ENCODE measurements around the gene SMC5.
"Not testable (repeated sequence)": the region's sequence is repeated elsewhere in the genome, so short reads cannot be mapped to it uniquely, and the experiment has no call there.

SMC5 gene
- 117 to 146 reads per million in 2 donors for total RNA-seq

DNA sequence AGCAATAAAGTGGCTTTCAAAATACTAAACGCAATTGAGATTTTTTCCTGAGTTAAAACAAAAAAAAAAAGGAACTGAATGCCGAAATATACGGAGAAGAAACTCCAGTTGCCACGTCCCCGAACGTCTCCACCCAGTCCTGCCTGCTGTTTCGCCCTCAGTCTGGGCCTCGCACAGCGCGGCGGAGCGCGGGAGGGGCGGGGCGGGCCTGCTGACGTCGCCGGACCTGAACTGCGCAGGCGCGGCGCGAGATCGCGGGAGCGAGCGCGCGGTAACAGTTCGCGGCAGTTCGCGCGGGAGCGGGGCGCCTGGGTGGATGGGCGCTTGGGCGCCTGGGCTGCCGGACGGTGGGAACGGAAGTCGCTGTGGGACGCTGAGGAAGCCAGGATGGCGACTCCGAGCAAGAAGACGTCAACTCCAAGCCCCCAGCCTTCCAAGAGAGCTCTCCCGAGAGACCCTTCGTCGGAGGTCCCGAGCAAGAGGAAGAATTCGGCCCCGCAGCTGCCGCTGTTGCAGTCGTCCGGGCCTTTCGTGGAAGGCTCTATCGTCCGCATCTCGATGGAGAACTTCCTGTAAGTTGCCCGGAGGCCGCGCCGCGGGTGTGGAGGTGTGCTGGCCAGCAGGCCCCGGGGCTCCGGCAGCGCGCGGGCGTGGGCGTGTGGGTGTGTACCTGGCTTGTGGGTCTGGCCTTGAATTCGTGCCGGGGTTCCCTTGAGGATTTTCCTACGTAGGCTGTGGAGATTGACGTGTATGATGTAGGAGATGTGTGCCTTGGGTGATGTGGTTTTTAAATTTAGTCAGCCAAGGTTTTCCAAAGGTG is at the start of gene SMC5:
Gene SMC5, plus strand, starts transcription at position 287 of the 820 bp plus-strand sequence. Its CDS starts 101 bp downstream, at position 388.
- peak; percentile 82 for DNase-seq

DNA sequence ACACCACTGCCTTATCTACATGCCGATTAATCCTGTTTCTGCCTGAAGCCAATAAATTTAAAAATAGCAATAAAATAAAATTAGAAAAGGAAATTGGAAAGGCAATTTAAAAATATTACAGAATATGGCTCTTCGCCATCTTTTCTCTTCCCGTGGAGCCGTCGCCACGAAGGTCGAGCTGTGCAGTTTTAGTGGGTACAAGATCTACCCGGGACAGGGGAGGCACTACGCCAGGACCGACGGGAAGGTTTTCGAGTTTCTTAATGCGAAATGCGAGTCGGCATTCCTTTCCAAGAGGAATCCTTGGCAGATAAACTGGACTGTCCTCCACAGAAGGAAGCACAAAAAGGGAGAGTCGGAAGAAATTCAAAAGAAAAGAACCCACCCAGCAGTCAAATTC is 41.7 kb upstream of the SMC5 start:
- DNase-seq = no peak

DNA sequence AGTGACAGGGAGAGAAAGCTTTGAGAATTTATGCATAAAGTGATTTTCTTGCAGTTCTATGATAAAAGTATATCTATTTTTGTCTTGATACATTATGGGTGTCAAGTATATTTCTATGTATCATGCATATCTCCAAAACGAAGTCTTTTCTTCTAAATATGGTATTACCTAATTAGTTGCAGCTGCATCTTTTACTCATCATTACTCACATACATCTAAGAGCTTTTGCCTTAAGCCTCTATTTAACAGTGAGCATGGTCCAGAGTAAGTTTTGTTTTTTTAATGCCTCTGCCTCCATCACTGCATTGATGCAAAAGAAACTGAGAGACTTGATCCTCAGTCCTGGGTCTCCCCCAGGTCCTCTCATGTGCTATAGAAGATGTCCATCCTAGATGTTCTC is 40.0 kb upstream of the SMC5 start:
- no peak for DNase-seq

DNA sequence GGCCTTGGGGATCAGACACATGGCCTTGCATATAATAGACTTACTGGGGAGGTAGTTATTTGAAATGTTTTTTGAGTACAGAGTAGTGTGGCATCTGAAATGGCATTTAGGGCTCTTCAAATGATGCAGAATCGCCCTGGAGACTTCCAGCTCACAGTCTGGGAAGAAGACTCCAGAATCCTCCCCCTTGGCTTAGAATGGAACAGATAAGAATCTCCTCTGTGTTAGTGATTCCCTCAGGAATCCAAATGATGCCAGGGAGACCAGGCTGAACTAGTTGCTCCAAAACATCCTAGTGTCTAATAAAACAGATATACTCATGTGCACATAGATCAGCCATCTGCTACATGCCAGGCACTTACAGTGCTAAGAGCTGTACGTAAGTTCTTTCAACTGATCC is 38.6 kb upstream of the SMC5 start:
- DNase-seq = no peak

DNA sequence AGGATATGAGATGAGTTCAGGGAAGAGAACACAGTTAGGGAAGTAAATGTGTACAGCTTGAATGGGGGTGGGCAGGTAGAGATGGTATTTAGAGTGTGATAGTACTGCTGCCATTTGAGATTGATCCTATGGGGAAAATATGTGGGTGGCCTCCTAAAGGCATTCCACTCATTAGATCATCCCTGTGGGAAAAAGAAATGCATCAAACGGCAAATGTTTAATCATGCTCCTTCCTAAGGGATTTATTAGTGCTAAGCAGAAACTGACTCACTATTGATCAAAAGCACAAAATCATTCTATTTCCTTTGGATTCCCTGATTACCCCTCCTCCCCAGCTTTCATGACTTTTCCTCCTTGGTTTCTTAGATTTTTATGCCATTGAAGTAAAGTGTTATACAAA is 36.4 kb upstream of the SMC5 start:
- no peak for DNase-seq

DNA sequence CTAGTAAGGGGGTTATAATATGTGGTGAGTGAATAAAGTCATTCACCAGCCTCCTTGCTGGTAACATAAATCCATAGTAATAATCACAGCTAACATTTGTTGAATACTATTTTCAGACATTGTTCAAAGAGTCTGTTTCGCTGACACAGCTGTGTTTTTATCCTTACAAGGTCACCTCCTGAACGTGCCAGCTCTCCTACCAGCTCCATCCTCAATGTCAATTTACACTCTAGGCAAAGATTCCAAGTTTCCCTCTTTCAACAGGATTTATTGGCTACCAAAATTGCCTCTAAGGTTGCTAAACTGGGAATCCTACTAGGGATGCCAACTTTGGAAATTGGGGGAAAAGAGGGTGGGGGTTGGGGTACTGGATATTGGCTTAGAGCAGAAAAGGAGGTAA is 30.7 kb upstream of the SMC5 start:
- DNase-seq = no peak

DNA sequence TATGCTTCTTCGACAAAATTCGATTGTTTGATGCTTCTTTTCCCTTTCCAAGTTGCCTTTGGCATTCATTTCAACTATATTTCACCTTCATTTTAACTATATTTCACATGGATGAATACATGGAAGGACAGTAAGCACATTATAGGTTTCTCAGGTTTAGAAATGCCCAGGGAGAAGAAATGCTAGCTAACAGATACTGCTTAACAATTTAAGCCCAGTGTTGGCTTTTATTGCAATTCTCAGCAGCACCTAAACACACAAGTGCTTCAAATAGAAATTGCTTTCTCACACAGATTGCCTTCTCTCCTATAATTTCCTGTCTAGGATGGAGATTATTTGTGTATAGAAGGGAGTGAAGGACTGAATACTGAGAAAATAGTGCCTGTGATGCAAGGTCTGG is 30.2 kb upstream of the SMC5 start:
- DNase-seq = no peak

DNA sequence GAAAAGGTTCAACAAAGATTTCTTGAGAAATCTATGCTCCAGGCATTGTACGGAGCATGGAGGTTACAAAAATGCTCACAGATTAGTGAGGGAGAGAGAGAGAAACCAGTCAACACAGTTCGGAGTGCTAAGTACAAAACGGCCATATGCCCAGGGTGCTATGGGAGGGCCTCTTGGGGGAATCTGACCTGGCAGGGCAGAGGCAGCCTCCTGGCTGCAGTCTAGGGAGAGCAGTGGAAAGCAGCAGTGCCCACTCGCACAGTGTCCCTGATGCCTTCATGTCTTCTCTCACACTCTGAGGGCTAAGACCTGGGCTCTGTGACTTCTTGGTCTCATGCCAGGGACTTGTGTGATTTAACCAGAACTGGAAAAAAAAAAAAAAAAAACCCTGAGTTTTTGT is 29.8 kb upstream of the SMC5 start:
- DNase-seq = no peak

DNA sequence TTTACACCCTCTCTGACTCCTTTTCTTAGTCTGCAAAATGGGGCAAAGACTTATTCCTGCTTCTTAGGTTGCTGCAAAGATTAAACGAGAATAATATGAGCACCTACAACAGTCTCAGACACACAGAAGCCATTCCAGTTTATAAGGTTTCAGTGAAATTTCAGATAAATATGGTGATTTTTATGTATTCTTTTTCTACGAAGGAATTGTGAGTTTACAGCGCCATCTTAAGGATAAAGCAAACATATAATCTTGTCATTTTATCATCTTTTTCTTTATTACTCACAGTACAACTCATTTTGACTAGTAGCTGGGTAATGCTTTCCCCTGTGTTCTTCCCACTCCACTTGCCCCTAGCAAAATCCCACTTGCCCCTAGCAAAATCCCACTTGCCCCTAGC is 29.2 kb upstream of the SMC5 start:
- no peak for DNase-seq

DNA sequence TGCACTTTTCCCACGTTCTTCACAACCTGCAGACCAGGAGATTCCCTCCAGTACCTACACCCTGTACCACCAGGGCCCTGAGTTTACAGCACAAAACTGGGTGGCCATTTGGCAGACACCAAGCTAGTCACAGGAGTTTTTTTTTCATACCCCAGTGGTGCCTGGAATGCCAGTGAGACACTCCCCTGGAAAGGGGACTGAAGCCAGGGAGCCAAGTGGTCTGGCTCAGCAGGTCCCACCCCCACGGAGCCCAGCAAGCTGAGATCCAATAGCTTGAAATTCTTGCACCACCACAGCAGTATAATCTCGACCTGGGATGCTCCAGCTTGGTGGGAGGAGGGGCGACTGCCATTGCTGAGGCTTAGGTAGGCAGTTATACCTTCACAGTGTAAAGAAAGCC is 26.3 kb upstream of the SMC5 start:
- no peak for DNase-seq

DNA sequence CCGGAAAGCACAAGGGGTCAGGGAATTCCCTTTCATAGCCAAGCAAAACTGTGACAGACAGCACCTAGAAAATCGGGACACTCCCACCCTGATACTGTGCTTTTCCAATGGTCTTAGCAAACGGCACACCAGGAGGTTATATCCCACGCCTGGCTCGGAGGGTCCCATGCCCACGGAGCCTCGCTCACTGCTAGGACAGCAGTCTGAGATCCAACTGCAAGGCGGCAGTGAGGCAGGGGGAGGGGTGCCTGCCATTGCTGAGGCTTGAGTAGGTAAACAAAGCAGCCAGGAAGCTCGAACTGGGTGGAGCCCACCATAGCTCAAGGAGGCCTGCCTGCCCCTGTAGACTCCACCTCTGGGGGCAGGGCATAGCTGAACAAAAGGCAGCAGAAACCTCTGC is 24.6 kb upstream of the SMC5 start:
- DNase-seq = not testable (repeated sequence)

DNA sequence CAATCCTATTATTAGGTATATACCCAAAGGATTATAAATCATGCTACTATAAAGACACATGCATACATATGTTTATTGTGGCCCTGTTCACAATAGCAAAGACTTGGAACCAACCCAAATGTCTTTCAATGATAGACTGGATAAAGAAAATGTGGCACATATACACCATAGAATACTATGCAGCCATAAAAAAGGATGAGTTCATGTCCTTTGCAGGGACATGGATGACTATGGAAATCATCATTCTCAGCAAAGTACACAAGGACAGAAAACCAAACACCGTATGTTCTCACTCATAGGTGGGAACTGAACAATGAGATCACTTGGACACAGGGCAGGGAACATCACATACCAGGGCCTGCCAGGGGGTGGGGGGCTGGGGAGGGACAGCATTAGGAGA is 12.8 kb upstream of the SMC5 start:
- DNase-seq = not testable (repeated sequence)

DNA sequence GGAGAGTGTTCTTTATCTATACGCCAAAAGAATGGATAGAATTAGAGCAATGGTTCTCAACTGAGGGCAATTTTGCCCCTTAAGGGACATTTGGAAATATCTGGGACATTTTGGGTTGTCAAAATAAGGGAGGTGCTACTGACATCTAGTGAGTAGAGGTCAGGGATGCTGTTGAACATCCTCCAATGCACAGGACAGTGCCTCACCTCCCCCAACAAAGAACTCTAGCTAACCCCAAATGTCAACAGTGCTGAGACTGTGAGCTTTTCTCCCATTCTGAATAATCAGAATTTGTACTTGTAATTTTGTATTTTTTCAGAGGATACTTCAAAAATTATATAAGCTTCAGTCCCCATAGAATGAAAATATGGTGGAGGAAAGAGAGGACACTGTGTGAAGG is 8.6 kb upstream of the SMC5 start:
- DNase-seq = no peak

DNA sequence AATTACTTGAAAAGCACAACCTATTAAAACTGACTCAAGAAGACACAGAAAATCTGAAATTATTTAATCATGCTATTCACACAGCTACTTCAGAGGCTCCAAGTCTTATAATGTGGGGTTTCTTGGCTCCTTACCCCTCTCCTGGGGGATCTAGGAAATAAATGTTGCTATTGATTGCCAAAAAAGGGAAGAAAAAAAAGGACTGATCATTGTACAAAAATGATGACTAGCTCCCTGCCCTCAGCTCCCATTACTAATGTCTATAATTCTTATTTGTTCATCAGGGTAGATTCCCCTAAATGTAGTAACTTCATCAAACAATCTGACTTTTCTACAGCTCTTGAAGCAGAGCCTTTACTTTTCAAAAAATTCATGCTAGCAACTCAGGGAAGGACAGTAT is 3.3 kb upstream of the SMC5 start:
- DNase-seq = no peak

DNA sequence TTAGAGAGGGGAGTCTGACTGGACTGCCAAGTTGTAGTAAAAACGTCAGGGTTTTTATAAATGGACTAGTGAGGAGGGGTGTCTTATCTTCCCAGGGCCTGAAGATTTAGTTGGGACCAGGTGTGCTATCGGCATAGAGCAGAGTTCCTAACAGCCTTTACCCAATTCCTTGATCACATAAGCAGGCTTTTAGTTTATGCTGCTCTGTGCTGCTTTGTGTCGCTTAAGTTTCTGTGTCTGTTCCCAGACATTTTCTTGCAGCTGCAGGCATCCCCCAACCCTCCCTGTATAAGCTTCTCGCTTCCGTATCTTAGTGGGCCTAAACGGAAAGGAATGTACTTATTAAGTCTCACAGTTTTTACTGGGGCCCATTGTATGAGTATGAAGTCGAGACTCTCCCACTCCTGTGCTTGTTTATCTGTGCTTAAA is 2.6 kb upstream of the SMC5 start:
- DNase-seq = no peak

DNA sequence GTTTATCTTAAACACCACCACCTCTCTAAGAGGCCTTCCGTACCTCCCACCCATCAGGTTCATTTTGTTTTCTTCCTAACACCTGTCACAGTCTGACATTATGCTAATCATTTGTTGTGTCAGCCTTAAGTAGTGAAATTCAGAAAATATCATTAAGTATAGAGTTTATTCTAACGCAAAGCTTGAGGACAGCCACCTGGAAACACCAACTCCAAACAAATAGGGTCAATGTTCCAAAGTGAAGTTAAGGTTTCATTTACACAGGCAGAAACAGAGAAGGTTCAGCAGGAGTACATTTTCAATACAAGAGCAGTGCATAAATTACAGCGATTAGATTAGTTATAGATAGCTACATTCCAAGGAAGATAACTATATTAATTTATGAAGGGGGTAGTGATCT is 1.3 kb upstream of the SMC5 start:
- DNase-seq = no peak

DNA sequence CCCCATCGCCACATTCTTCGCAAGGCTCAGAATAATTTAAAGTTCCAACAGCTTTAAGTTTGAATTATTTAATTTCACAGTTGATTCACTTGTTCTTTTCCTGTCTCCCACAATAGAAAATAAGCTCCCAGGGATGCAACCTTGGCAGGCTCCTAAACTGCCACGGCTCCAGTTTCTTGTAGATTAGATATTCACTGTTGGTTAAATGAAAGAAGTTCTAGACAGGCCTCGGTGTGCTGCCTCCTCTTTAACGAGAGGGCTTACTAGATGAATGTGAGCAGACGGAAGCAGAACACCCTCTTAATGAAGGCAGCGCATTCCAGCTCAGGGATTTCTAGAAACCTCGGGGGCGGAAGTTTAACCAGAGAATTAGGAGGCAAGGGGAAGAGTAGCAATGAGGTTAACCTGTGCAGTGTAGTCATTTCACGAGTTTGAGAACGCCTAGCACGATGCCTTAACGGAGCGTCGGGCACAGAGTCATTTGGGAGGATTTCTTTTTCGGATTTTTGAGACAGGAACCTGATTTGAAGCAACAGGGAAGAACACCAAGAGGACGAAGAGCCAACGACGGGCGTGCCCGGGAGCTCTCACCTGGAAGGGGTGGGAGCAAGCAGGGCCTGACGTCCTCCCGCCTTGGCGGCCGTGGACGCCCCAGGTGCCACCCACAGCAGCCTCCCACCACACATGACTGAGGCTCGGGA is 637 bp upstream of the SMC5 start:
- DNase-seq = no peak

DNA sequence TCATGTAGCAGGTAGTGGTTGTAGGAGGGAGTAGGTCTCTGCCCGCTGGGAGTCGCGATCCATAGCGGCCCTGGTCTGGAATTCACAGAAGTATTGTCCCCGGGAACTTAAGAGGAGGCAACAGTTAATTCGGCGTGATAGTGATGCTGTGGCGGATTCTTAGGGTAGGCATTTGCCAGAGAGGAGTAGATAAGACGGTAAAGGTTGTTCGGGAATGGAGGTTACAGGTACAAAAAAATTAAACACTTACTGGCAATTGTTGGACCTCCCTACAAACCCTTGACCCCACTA is 679 bp downstream of the SMC5 start:
- no peak for DNase-seq

DNA sequence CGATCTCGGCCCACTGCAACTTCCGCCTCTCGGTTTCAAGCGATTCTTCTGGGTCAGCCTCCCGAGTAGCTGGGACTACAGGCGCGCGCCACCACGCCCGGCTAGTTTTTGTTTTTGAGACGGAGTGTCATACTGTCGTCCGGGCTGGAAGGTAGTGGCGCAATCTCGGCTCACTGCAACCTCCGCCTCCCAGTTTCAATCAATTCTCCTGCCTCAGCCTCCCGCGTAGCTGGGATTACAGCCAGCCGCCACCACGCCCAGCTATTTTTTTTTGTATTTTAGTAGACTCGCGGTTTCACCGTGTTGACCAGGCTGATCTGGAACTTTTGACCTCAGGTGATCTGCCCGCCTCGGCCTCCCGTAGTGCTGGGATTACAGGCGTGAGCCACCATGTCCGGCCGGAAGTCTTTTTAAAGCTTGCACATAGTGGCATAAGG is 1.2 kb downstream of the SMC5 start:
- DNase-seq = no peak

DNA sequence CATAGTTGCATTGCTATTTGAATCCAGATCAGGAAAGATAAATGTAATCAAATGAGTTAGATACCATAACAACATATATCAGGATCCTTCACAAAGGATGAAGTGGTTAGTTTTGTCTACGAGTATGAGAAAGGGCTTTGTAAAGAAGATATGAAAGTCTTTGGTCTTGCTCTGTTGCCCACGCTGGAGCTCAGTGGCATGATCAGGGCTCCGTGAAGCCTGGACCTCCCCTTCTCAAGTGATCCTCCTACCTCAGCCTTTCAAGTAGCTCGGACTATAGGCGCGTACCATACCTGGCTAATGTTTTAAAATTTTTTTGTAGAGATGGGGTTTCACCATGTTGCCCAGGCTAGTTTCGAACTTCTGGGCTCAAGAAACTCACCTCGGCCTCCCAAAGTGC is 1.8 kb downstream of the SMC5 start:
- no peak for DNase-seq

DNA sequence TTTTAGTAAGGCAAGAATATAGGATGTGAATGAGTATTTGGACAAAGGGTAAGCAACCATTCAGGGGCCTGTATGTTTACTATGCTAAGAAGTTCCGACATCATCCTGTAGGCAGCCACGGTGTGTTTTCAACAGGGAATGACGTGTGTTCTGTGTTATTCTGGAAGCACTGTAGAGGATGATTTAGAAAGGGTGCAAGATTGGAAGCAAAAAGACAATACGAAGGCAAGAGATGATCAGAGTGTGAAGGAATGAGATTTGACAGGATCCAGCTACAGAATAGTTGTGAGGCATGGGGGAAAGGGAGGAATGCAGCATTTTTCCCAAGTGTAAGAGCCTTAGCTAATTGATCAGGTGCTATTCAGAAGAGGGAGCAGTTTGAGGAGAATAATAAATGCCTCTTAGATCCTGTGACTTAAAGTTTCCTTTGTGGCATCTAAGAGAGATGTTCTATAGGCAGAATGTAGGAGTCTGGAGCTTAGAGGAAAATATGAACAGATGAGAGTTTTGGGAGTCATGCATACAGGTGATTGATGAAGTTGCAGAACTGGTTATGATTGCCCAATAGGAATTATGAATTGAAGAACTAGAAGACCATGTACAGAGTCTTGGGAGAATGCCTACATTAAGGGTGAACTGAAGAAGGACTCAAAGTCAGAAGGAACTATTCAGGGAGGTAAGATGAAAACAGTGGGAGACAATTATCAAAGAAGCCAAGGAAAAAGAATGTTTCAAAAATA is 2.5 kb downstream of the SMC5 start:
- DNase-seq = no peak

DNA sequence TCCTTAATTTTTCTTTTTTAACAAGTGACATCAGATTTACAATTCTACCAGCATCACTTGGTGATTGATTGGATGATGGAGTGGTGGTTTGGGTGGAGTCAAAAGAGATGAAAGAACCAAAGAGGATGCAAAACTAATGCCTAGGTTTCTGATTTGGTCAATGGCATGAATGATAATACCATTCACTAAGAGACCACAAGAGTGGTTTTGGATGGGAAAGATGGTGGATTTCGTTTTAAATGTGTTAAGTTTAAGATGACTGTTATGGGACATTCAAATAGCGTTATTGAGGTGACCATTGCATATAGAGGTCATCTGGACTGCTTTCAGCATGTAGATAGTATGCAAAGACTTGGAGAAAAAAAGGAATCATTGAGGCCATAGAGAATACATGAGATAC is 3.6 kb downstream of the SMC5 start:
- no peak for DNase-seq

DNA sequence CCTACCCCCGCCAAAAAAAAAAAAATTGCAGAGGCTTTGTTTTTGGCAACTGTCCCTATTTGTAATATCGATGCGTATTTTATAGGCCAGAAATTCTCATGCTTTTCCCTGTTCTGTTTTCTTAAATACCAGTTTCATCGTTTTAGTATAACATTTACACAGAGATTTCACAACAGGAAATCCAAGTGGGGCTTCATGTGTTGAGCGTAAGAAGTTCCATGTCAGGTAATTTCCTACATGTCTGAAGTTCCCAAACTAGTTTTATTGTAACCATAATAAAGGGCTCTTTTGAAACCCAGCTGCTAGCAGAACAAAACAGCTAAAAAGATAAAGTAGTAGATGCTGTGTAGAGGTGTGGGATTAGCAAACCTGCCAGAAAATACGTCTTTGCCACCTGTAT is 4.2 kb downstream of the SMC5 start:
- DNase-seq = no peak

DNA sequence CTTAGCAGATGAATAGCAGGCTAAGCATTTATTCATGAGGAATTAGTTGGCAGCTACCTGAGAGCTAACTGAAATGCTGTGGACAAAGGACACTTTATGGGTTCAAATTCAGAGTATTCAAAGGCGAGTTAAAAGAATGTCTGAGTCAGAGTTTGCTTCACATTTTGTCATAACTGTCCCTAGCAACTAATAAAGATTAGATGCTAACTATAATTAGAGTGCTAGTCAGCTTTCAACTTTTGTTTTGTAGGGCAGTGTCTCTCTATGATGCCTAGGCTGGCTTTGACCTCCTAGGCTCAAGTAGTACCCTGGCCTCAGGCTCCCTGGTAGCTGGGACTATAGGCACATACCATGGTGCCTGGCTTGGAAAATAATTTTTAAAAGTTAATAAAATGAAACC is 4.6 kb downstream of the SMC5 start:
- DNase-seq = no peak

All from T-helper 9 cell (primary cell).